GM19468 (cell line): Measurements from ENCODE around the gene PLEKHA1.

Source experiments
- ATAC-seq: cut with Tn5 transposase; IDR thresholded peaks from one replicate; pipeline ENCODE4 v1.9.1; 2021; ENCODE audit warnings: mild to moderate bottlenecking, moderate library complexity, moderate number of reproducible peaks; ENCODE audit not compliant: unreplicated experiment; ENCODE audit errors: extremely low read depth

PLEKHA1 gene

GRCh38 chr10:122457934-122458333 is 83.4 kb downstream of the PLEKHA1 start:
- ATAC-seq: no peak

DNA sequence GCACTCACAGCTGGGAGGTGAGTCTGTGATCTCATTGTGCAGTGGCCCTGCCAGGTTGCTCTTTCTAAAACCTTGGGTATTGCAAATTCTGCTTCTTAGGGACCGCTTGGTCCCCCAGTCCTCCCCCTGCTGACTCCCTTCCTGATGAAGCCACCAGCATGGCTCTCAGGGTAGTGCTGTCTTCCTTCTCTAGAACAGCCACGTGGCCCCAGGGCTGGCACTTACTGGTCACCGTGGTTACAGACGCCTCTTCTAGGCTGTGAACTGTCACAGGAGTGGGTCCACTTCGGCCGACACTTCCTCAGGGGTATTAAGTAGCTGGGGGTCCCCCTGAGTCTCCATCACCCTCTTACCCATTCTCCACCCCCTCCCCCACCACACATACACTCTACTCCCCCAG is 84.2 kb downstream of the PLEKHA1 start:
- ATAC-seq: no peak

- no peak for ATAC-seq
Measured at GRCh38 chr10:122459561-122460273, 85.2 kb downstream of the PLEKHA1 start.

DNA sequence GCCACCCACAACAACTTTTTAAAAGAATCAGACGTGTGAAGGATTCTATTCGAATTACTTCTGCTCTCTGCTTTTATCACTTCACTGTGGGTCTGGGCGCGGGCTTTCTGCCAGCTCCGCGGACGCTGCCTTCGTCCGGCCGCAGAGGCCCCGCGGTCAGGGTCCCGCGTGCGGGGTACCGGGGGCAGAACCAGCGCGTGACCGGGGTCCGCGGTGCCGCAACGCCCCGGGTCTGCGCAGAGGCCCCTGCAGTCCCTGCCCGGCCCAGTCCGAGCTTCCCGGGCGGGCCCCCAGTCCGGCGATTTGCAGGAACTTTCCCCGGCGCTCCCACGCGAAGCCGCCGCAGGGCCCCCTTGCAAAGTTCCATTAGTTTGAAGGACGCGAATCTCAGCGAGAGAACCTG is 86.4 kb downstream of the PLEKHA1 start:
- ATAC-seq: no peak

GRCh38 chr10:122461367-122461728 is 86.8 kb downstream of the PLEKHA1 start, which contains the start of gene HTRA1:
Gene HTRA1, plus strand, starts transcription at chr10:122461553. Its CDS starts 100 bp downstream, at chr10:122461653.
- no peak for ATAC-seq

GRCh38 chr10:122461729-122462532 is 87.4 kb downstream of the PLEKHA1 start:
- ATAC-seq: no peak

DNA sequence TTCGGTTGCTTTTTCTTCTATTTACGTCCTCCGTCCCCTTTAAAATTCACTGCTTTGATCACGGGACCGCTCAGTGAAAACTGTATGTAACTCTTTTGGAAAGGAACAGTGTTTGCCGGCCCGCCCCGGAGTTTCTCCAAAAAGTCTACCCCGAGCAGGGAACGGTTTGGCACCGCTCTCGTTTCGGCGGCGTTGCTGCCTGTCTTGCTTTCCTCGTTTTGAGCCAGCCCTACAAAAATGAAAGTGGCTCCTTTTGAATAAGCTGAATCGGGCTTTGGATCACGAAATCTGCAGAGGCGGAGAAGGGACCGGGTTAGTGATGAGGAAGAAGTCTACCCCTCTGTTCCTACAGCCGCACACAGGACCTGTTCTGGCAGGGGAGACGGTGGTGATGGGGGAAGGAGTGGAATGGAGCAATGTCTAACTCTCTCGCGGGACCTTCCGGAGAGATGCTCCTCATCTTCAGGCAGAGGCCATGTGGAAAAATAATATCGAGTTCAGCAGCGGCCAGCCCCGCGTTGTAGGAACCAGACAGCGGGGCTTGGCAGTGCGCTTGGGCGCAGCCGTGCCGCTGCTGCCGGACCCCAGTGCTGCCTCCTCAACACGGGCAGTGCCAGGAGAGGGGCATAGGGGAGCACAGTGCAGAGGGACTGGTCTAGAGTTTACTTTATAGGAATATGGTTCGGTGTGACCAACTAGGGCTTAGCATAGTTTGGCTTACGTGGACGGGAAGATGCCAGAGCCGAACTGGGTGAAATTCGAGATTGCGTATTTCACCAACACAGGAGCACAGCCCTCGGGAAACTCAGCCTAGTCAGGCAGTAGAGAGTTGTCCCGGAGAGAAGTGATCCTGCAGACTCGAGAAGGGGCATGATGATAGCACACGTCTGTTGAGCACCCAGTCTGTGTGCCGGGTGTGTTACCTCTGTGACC is 88.3 kb downstream of the PLEKHA1 start:
- no peak for ATAC-seq

DNA sequence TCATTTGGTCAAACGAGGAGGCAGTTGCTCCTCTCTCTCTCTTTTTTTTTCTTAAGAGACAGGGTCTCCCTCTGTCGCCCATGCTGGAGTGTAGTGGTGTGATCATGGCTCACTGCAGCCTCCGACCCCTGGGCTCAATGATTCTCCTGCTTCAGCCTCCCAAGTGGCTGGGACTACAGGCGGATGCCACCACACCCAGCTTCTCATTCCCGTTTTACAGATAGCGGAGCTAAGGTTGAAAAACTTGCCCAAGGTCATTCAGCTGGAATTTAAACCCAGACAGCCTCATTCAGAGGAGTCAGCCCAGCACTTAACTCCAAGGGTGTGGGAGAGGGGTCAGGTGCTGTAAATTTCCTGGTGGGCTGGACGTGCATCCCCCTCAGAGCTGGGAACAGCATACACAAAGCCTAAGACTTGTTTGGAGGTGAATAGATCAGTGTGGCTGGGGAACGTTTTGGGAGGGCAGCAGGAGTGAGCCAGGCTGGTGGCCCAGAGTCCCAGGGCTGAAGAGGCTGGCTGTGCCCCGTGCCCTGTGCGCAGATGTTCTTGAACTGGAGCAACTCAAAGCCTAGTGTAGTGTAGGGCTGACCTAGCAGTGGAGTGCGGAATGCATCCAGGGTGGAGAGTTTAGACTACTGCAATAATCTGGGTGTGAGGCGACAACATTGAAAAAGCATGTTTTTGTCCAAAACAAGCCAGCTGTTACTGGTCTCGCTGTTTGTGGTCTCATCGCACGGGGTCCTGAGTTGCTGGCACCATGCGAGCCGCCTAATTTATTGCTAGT is 89.2 kb downstream of the PLEKHA1 start:
- ATAC-seq: no peak

DNA sequence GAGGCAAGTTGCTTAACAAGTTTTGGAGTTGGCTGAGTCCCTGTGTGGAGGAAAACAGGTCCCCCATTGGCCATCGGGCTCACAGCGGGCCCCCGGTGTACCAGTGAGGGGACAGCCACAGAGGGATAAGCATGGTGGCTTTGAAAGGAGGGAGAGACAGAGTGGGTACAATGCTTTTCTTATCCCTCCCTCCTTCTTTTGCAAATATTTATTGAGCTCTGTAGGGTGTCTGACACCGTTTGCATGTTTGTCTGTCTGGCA is 89.7 kb downstream of the PLEKHA1 start:
- ATAC-seq: no peak

DNA sequence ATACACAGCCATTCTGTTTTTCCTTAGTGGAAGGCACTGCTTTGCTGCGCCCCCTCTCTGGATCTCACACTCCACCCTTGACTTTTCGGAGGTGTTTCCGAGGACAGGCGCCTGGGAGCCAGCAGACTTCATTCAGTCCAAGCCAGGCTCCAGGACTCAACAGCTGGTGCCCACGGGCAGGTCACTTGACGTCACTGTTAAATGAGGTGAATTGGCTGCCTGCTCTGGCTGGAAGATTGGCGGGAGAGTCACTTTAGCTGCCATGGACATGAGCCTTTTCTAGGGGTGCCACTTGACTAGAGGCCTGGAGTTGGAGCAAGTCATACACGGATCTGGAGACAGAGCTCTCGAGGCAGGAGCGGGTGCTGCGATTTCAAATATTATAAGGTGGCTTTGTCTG is 90.1 kb downstream of the PLEKHA1 start:
- no peak for ATAC-seq

DNA sequence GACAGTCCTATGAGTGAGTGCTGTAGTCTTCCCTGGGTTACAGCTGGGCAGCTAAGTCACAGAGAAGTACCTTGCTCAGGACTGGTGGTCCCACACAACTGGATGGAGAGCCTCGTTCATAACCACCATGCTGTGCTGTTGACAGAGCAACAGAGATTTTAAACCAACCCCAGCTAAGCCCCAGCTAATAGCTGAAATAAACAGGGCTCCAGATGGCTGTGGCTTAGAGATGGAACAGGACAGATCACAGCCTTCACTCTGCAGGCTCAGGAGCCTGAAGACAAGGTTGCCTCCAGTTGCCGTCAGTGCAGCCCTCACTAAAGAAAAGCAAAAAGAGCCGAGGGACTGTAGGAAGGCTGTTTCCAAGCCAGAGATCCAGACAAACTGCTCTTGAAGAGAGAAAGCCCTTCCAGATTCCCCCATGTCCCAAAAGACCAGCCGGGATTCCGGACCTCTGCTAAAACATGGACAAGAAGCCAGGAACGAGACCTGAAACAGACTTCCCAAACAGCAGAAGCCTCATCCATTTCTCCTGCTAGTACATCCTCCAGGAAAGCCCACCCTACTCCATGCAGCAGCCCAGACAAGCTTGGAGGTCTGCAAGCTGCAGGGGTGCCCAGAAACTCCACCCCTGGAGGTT is 91.0 kb downstream of the PLEKHA1 start:
- ATAC-seq: no peak

- ATAC-seq: no peak
Measured at GRCh38 chr10:122466951-122467381, 92.5 kb downstream of the PLEKHA1 start.

DNA sequence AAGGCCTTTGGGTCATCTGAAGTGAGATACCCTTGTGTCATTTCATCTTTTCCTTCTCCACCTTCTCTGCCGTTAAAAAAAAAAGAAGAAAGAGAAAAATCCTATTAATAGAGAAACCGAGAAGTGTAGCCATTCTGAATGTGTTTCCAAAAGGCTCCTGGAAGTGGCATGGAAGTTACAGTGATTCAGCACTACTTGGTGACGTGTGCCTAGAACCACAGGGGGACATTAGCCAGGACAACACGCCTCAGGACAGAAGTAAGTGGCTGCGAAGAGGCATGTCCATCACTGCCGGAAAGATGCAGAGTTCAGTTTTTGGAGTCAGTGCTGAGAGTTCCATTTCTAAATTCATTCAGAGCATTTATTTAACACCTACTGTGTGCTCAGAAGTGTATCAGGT is 93.2 kb downstream of the PLEKHA1 start:
- no peak for ATAC-seq

DNA sequence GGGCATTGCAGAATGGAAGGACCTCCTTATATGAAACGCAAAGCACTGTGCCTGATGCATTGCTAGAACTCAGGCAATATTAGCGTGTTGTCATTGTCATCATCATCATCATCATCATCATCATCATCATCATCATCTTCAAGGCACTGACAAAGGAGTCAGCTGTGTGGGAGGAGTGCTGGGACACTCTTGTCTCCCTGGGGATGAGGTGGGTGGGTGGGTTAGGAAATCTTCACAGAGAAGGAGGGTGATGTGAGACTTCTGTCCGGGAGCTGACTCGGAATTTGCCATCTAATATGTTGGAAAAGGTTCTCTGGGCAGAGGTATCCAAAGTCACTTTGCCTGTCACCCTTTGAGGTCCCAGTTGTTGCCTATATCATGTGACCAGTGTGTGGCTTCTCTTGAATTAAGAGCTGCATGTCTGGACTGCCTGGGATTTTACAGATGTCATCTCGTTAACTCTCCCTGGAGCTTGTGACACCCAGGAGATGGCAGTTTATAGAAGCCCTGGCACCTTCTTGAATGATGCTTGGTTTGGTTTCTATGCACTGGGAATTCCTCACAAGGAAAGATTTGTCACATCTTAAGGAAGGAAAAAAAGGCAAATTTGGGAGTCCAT is 93.9 kb downstream of the PLEKHA1 start:
- ATAC-seq: no peak

DNA sequence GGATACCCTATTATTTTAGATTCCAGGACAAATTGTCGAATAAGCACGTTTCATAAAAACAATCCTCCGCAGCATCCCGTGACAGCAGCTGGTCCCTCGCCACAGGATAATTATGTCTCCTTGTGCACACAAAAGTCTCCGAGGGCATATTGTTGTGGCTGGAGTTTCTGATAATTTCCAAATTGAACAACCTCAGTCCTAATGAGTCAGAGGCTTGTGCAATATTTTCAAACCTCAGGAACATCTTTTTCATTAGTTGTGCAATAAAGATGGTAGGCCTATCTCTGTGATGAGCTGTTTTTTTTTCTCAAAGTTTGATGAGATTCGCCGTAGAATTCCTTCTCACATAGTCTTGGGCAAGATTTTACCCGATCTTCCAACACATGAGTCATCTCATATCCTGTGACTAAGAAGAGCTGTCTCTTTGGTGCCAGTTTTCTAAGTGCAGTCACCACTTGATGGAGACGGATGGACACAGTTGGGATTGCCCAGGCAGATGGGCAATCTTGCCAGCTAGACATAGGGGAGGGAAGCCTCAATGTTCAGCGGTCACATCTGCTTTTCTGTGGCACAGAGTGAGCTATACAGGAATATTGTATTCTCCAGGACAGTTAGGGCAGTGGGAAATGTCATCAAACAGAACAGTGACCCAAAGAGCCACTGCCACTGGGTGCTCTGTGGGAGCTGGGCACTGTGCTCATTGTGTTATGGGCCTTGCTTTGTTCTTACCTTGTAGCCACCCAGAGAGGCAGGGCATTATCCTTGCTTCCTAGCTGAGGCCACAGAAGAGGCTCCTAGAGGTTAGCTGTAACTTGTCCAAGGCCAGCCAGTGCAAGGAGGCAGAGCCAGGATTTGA is 94.6 kb downstream of the PLEKHA1 start:
- ATAC-seq: no peak

DNA sequence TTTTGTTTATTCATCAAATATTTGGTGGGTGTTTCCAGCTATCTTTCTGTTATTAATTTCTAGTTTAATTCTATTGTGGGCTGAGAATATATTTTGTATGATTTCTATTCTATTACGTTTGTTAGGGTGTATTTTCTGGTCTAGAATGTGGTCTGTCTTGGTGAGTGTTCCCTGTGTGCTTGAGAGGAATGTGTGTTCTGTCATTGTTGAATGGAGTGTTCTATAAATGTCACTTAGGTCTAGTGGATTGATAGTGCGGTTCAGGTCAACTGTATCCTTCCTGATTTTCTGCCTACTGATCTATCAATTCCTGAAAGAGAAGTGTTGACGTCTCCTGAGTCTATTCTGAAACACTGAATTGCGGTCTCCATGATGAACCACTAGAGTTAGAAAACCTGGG is 95.3 kb downstream of the PLEKHA1 start:
- no peak for ATAC-seq

DNA sequence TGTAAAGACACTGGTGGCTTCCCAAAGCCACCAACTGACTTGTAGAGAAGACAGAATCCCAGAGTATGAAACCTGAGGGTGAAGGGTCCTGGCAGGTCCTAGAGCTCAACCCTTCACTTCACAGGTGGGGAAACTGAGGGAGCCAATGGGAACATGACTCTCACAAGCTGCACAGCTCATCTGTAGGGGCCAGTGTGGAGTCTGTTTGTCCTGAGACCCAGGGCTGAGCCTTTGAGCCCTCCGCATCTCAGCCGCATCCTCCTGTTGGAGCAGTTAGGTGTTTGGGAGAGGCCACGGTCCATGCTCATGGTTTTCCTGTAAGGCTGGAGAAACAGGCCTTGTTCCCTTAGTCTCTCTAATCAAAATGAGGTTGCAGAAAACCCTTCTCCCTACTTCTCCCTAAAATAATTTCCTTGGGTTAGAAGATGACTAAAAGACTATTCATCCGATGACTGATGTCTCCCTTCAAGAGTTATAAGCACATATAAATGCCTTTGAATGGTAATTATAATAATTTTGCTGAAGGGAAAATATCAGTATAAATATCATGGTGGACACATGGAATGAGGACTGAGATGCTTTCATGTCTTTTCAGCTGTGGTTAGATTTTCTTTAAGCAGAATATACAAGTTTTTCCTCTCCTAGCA is 97.1 kb downstream of the PLEKHA1 start:
- ATAC-seq: no peak

GRCh38 chr10:122473116-122473515 is 98.6 kb downstream of the PLEKHA1 start:
- no peak for ATAC-seq
